ENCODE data around the gene OTULINL.

- TF ChIP-seq CTCF (IDR thresholded peaks at IDR 0.05) (no peak), ZFX (IDR thresholded peaks at IDR 0.05; ENCODE audit: borderline replicate concordance) (no peak)
Observed at GRCh38 chr5:14569948-14570691, 11.5 kb upstream of the OTULINL start.
